ENCODE data around the gene RBKS.

RBKS gene

DNA sequence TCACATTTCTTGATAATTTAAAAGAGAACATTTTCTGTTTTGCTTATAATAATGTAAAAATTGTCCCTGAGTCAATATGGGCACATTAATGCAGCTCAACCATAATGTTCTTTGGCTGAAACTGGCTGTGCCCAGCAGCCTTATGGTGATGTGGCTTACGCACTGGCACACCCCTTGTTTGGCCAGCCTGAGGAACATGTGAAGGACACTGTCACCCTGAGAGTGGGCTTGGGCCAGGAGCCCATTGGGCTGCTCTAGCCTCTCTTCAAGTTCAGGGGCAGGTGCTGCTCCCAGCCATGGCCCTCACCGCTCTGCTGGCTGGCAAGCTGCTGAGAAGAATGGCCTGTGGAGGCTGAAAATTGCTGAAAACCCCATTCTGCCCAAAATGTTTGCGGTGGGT lies 81.2 kb downstream of the RBKS start:
- no peak for DNase-seq (ENCODE audit: low read depth)
- no peaks in the 10 kb centered on the region for H3K9me3 ChIP-seq (ENCODE audit: control insufficient read depth, low read length)

DNA sequence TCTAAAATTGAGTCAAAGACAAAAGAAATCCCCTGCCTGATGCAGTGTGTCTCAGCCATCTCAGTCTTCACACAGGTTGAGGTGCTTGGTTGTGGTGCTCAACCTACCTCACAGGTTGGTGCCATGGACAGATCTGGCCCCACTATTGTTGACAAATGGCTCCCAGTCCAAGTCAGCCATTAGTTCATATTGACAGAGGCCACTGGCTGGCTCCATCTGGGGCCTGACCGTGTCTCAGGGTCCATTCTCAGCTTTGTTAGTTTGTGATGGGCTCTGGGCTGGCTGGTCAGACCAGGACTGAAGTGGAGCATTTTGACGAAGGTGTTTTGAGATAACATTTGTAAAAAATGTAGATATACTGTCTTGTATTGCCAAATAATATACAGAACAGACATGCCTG lies 81.8 kb downstream of the RBKS start:
- Histone ChIP-seq H3K9me3 (ENCODE audit: control insufficient read depth, low read length) (no peaks in the 10 kb centered on the region), H3K4me3 (ENCODE audit: low read length) (no peak overlapping the region), H3K9ac (ENCODE audit: low read length) (no peak overlapping the region), H3K36me3 (ENCODE audit: control insufficient read depth, insufficient read depth, low read length, severe bottlenecking) (no peaks in the 10 kb centered on the region), H3K4me1 (ENCODE audit: control insufficient read depth, insufficient read depth, low read length) (peaks cover 25% of the 10 kb centered on the region), H3K27me3 (replicated peaks; ENCODE audit: control insufficient read depth, insufficient read depth, low read length) (no peaks in the 10 kb centered on the region)
- no peak for DNase-seq (ENCODE audit: low read depth)

More for the DNA sequence above, 81.2 kb downstream of the RBKS start:
- H3K27me3 ChIP-seq (replicated peaks; ENCODE audit: control insufficient read depth, insufficient read depth, low read length), result no peaks in the 10 kb centered on the region
- H3K4me1 ChIP-seq (ENCODE audit: control insufficient read depth, insufficient read depth, low read length), result peaks cover 21% of the 10 kb centered on the region
- no peaks in the 10 kb centered on the region for H3K36me3 ChIP-seq (ENCODE audit: control insufficient read depth, insufficient read depth, low read length, severe bottlenecking)
- no peak overlapping the region for H3K9ac ChIP-seq (ENCODE audit: low read length)
- H3K4me3 ChIP-seq (ENCODE audit: low read length), result no peak overlapping the region

DNA sequence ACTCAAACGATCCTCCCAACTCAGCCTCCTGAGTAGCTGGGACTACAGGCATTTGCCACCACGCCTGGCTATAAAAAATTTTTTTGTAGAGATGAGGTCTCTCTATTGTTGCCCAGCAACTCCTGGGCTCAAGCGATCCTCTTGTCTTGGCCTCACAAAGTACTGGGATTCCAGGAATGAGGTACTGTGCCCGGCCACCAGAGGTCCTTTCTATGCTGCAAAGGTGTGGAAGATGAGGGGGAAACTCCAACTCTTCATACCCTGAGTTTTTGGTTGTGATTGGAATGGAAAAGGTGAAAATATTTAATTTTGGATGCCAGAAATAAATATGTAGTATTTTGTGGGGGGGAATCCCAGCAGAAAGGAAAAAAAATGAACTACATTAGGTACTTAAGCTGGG lies 82.7 kb downstream of the RBKS start:
- no peak overlapping the region for H3K4me3 ChIP-seq (ENCODE audit: low read length)
- DNase-seq (ENCODE audit: low read depth), result peak; percentile 44
- no peaks in the 10 kb centered on the region for H3K36me3 ChIP-seq (ENCODE audit: control insufficient read depth, insufficient read depth, low read length, severe bottlenecking)
- H3K4me1 ChIP-seq (ENCODE audit: control insufficient read depth, insufficient read depth, low read length), result peaks cover 29% of the 10 kb centered on the region
- no peaks in the 10 kb centered on the region for H3K27me3 ChIP-seq (replicated peaks; ENCODE audit: control insufficient read depth, insufficient read depth, low read length)
- H3K9ac ChIP-seq (ENCODE audit: low read length), result no peak overlapping the region
- H3K9me3 ChIP-seq (ENCODE audit: control insufficient read depth, low read length), result no peaks in the 10 kb centered on the region

DNA sequence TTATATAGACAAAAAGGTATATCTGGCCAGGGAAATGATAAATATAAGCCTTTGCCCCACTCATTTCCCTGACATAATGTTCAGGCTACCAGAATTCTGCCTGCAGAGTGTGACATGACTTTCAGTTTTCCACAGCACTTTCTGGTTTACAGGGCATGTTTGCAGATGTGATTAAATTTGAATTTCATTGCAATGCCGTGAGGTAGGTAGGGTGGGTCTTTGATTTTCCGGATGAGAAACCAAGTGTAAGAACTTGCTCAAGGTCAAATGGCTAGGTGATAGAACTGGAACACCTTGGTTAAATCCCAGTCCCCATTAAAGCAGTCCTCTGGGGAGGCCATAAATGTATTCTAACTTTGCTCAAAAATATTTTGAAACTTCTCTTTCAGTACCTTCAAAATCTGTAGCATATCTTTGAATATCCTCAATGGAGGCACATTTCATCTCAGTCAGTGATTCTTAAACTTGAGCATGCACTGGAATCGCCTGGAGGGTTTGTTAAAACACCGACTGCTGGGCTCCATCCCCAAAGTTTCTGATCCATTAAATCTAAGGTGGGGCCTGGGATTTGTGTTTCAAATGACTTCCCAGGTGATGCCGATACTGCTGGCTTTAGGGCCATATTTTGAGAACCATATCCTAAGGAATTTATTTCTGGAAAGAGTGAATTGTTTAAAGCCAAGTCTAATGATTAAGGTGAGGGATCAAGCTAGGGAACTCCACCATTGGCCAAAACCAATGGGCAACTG lies 83.7 kb downstream of the RBKS start:
- H3K9me3 ChIP-seq (ENCODE audit: control insufficient read depth, low read length), result no peaks in the 10 kb centered on the region
- H3K27me3 ChIP-seq (replicated peaks; ENCODE audit: control insufficient read depth, insufficient read depth, low read length), result no peaks in the 10 kb centered on the region
- H3K4me1 ChIP-seq (ENCODE audit: control insufficient read depth, insufficient read depth, low read length), result peaks cover 29% of the 10 kb centered on the region
- no peak for DNase-seq (ENCODE audit: low read depth)
- no peaks in the 10 kb centered on the region for H3K36me3 ChIP-seq (ENCODE audit: control insufficient read depth, insufficient read depth, low read length, severe bottlenecking)
- H3K9ac ChIP-seq (ENCODE audit: low read length), result no peak overlapping the region
- H3K4me3 ChIP-seq (ENCODE audit: low read length), result no peak overlapping the region

DNA sequence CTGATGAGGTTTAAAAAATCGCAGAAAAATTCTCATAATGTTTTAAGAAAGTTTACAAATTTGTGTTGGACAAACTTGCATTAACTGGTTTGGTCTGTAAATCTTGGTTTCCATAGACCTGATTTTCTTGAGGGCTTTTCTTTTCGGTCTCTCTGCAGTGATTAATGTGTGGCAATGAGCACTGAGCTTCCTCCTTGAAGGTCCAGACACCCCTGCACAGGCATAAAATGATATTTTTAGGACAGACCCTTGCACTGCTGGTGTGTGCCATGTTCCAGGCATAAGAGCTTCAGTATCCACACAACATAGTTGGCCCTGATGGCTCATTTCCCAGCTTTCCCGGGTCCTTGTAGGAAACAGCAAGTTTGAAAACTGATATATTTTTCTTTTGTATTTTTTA lies 85.0 kb downstream of the RBKS start:
- H3K36me3 ChIP-seq (ENCODE audit: control insufficient read depth, insufficient read depth, low read length, severe bottlenecking), result no peaks in the 10 kb centered on the region
- no peak overlapping the region for H3K9ac ChIP-seq (ENCODE audit: low read length)
- H3K9me3 ChIP-seq (ENCODE audit: control insufficient read depth, low read length), result no peaks in the 10 kb centered on the region
- no peaks in the 10 kb centered on the region for H3K27me3 ChIP-seq (replicated peaks; ENCODE audit: control insufficient read depth, insufficient read depth, low read length)
- peaks cover 33% of the 10 kb centered on the region for H3K4me1 ChIP-seq (ENCODE audit: control insufficient read depth, insufficient read depth, low read length)
- no peak overlapping the region for H3K4me3 ChIP-seq (ENCODE audit: low read length)
- no peak for DNase-seq (ENCODE audit: low read depth)

DNA sequence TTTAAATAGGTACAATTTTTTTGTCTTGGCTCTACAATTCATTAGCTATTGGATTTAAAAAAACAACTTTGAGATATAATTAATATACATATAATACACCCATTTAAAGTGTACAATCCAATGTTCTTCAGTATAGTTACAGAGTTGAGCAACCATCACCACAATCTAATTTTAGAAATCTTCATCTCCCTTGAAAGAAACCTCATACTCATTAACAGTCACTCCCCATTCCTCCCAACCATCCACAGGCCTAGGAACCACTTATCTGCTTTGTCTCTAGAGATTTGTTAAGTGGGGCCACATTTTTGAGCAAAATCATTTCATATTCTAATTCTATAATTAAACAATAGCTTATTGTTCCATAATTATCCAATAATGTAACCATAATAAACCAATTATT lies 86.0 kb downstream of the RBKS start:
- Histone ChIP-seq H3K36me3 (ENCODE audit: control insufficient read depth, insufficient read depth, low read length, severe bottlenecking) (no peaks in the 10 kb centered on the region), H3K9ac (ENCODE audit: low read length) (no peak overlapping the region), H3K4me1 (ENCODE audit: control insufficient read depth, insufficient read depth, low read length) (peaks cover 32% of the 10 kb centered on the region), H3K9me3 (ENCODE audit: control insufficient read depth, low read length) (no peaks in the 10 kb centered on the region), H3K4me3 (ENCODE audit: low read length) (no peak overlapping the region), H3K27me3 (replicated peaks; ENCODE audit: control insufficient read depth, insufficient read depth, low read length) (no peaks in the 10 kb centered on the region)
- peak; percentile 53 for DNase-seq (ENCODE audit: low read depth)

DNA sequence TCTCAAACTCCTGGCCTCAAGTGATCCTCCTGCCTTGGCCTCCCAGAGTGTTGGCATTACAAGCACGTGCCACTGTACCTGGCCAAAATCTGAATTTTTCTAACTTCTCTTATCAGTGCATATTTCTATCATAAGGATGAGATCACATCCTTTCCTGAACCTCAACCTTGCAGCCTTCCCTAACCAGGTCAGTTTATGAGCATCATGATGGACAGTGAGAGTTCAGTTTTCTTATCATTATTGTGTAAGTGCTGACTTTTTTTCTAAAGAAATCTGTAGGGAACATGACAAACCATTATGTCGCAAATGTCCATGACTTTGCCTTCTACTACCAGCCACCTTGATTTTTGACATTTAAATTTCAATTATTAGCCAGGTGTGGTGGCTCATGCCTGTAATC lies 87.1 kb downstream of the RBKS start:
- DNase-seq (ENCODE audit: low read depth), result no peak
- H3K9me3 ChIP-seq (ENCODE audit: control insufficient read depth, low read length), result no peaks in the 10 kb centered on the region
- H3K9ac ChIP-seq (ENCODE audit: low read length), result no peak overlapping the region
- H3K36me3 ChIP-seq (ENCODE audit: control insufficient read depth, insufficient read depth, low read length, severe bottlenecking), result no peaks in the 10 kb centered on the region
- H3K4me1 ChIP-seq (ENCODE audit: control insufficient read depth, insufficient read depth, low read length), result peaks cover 34% of the 10 kb centered on the region
- no peak overlapping the region for H3K4me3 ChIP-seq (ENCODE audit: low read length)
- no peaks in the 10 kb centered on the region for H3K27me3 ChIP-seq (replicated peaks; ENCODE audit: control insufficient read depth, insufficient read depth, low read length)

DNA sequence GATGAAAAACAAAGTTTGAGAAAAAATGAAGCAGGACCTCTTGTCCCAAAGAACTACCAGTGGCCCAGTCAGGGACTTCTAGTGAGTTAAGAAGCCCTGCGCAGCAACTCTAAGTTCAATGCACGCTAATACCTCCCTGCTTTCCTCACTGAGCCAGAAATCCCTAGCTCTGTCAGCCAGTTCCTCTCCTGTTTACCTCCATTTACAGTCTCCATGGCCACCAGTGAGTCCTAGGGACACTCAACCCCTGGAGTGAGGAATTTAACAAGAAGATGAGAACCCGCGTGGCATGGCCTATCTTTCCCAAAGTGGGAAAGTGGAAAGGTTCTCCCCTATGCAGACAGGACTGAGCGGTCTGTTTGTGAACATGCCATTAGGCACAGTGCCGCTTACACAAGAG lies 87.6 kb downstream of the RBKS start:
- Histone ChIP-seq H3K4me3 (ENCODE audit: low read length) (no peak overlapping the region), H3K4me1 (ENCODE audit: control insufficient read depth, insufficient read depth, low read length) (peaks cover 36% of the 10 kb centered on the region), H3K27me3 (replicated peaks; ENCODE audit: control insufficient read depth, insufficient read depth, low read length) (no peaks in the 10 kb centered on the region), H3K9me3 (ENCODE audit: control insufficient read depth, low read length) (no peaks in the 10 kb centered on the region), H3K36me3 (ENCODE audit: control insufficient read depth, insufficient read depth, low read length, severe bottlenecking) (no peaks in the 10 kb centered on the region), H3K9ac (ENCODE audit: low read length) (no peak overlapping the region)
- no peak for DNase-seq (ENCODE audit: low read depth)

DNA sequence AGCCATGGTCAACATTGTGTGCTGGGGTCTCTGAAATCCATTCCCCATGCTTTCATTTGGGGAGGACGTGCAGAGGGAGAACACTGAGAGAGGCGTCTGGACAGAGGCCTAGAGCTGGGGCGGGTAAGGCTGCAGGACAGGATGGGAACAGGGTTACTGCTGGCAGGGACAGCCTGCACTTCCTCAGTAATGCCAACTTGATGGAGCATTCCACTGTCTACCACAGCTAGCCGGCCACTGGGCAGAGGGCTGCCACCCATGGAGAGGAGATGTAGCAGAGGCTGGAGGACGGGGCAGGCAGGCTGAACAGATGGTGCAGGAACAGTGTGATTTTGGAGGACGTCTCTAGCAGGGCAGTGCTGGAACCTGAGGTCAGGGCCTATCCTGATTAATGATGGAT lies 89.3 kb downstream of the RBKS start:
- Histone ChIP-seq H3K9ac (ENCODE audit: low read length) (no peak overlapping the region), H3K4me1 (ENCODE audit: control insufficient read depth, insufficient read depth, low read length) (peaks cover 51% of the 10 kb centered on the region), H3K9me3 (ENCODE audit: control insufficient read depth, low read length) (no peaks in the 10 kb centered on the region), H3K36me3 (ENCODE audit: control insufficient read depth, insufficient read depth, low read length, severe bottlenecking) (no peaks in the 10 kb centered on the region), H3K27me3 (replicated peaks; ENCODE audit: control insufficient read depth, insufficient read depth, low read length) (no peaks in the 10 kb centered on the region), H3K4me3 (ENCODE audit: low read length) (no peak overlapping the region)
- no peak for DNase-seq (ENCODE audit: low read depth)

DNA sequence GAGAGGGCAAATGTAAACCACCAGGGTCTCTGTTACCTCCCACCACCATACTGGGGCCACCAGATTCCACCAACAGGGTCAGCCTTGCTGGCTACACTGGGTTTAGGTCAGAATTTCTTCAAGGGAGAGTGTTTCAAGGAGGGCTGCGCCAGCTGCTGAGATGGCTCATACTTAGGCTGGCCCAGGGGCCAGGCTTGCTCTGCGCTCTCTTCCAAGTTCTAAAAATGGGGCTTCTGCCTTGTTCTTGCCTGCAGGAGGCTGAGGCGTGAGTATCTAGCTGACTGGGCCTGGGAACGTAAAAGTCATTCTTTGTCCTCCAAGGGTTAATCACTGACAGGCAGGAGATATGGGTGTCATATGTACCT lies 90.6 kb downstream of the RBKS start:
- Histone ChIP-seq H3K27me3 (replicated peaks; ENCODE audit: control insufficient read depth, insufficient read depth, low read length) (no peaks in the 10 kb centered on the region), H3K4me3 (ENCODE audit: low read length) (peak overlapping the region; percentile 10), H3K4me1 (ENCODE audit: control insufficient read depth, insufficient read depth, low read length) (peaks cover 56% of the 10 kb centered on the region), H3K9ac (ENCODE audit: low read length) (peak overlapping the region; percentile 79), H3K9me3 (ENCODE audit: control insufficient read depth, low read length) (no peaks in the 10 kb centered on the region), H3K36me3 (ENCODE audit: control insufficient read depth, insufficient read depth, low read length, severe bottlenecking) (no peaks in the 10 kb centered on the region)
- DNase-seq (ENCODE audit: low read depth), result no peak

DNA sequence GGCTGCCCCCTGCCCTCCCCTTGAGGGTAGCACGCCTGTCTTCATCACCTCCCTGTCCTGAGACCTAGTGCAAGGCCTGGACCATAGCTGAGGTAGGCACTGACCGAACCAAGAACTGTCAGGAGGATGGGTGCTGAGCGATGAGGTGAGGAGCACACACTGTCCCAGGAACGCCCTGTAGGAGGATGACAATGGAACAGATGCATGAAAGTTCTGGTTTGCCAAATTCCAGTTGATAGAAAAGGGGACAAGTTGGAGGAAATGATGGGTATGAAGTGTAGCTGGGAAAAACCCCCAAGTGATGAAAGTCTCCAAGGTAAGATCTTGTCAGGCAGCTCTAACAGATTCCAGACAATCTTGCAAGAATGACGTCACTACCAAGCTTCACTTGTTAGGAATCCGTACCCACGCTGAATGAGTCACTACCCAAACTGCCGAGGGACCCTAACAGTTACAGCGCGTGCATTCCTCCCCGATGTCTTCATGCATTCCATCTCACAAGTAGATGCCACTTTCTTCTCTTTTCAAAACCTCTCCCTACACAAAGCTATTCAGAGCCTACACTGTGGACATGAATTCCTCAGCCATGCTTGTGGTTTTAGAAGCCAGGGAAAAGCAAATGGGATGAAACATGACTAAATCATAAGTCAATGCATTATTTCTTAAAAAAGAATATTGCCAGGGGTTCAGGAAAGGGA lies 91.1 kb downstream of the RBKS start:
- Histone ChIP-seq H3K27me3 (replicated peaks; ENCODE audit: control insufficient read depth, insufficient read depth, low read length) (no peaks in the 10 kb centered on the region), H3K9me3 (ENCODE audit: control insufficient read depth, low read length) (no peaks in the 10 kb centered on the region), H3K36me3 (ENCODE audit: control insufficient read depth, insufficient read depth, low read length, severe bottlenecking) (no peaks in the 10 kb centered on the region), H3K9ac (ENCODE audit: low read length) (peak overlapping the region; percentile 79), H3K4me3 (ENCODE audit: low read length) (peak overlapping the region; percentile 10), H3K4me1 (ENCODE audit: control insufficient read depth, insufficient read depth, low read length) (peaks cover 51% of the 10 kb centered on the region)
- peak; percentile 99 for DNase-seq (ENCODE audit: low read depth)
